ENCODE data around the gene USPL1.

Gene USPL1

DNA sequence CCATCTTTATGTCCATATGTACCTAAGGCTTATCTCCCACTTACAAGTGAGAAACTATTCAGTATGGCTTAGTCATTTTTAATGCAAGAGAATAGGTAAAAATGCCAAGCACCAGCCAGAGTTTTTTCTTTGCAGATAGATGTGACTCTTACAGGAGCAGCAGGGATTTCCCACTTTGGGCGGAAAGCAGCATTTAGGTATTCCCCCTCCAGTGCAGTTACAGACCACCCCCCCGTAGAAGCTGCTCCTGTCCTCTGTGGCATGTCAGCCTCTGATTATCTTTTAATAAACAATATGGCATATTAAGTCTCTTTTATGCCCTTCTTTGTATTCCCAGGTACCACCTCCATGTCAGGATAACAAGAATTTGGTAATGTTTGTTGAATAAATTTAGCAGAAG, 24.7 kb upstream of the USPL1 start:
- Histone ChIP-seq H3K4me1 (ENCODE audit: control insufficient read depth, insufficient read depth, low read depth, low read length) (no peaks in the 10 kb centered on the region), H3K36me3 (ENCODE audit: control insufficient read depth in 1 of 2, insufficient read depth in 2 of 2, low read depth in 1 of 2, low read length in 2 of 2) (no peaks in the 10 kb centered on the region), H2AK5ac (ENCODE audit: low read length, severe bottlenecking) (no peak overlapping the region), H3K23ac (ENCODE audit: low read length in 2 of 2) (no peak overlapping the region), H4K91ac (ENCODE audit: low read length) (no peak overlapping the region), H3K14ac (ENCODE audit: low read length in 2 of 2) (no peak overlapping the region), H2BK15ac (ENCODE audit: low read depth, poor library complexity, severe bottlenecking) (no peak overlapping the region), H3K4ac (ENCODE audit: low read depth in 1 of 2, low read length in 2 of 2) (no peak overlapping the region), H3K9me3 (ENCODE audit: control insufficient read depth, low read length) (no peaks in the 10 kb centered on the region), H3K4me2 (ENCODE audit: low read length, poor library complexity, severe bottlenecking) (no peak overlapping the region), H4K8ac (ENCODE audit: low read length) (no peak overlapping the region), H3K79me1 (replicated peaks; ENCODE audit: low read length, poor library complexity, severe bottlenecking) (peaks cover 12% of the 10 kb centered on the region), H3K4me3 (ENCODE audit: insufficient read depth in 1 of 2, low read depth in 1 of 2, low read length in 2 of 2) (no peak overlapping the region), H3K27me3 (ENCODE audit: control insufficient read depth in 1 of 2, insufficient read depth in 1 of 2, low read length in 2 of 2) (no peaks in the 10 kb centered on the region), H2BK120ac (ENCODE audit: low read depth, low read length) (no peak overlapping the region), H3K18ac (ENCODE audit: low read depth in 1 of 2, low read length in 2 of 2) (no peak overlapping the region), H3K9ac (ENCODE audit: low read length) (no peak overlapping the region), H2AFZ (ENCODE audit: low read depth, low read length) (no peak overlapping the region), H2BK5ac (ENCODE audit: low read depth, low read length, poor library complexity, severe bottlenecking) (no peak overlapping the region), H2BK12ac (ENCODE audit: low read length in 2 of 2) (no peak overlapping the region), H3K27ac (ENCODE audit: low read length, poor library complexity, severe bottlenecking) (no peak overlapping the region)
- no peak for DNase-seq
- 88% methylated on average over 2 of the region's 2 CpGs for WGBS

DNA sequence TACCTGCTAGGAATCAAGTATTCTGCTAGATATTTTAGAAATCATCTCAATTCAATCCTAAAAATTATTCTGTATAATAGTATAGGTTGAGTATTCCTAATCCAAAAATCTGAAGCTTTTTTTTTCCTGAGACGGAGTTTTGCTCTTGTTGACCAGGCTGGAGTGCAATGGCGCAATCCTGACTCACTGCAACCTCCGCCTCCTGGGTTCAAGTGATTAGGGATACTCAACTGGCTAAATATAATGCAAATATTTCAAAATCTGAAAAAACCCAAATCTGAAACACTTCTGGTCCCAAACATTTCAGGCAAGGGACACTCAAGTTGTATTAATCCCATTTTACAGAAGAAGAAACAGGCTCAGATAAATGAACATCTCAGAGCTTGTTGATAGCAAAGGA, 17.2 kb upstream of the USPL1 start:
- Histone ChIP-seq H3K14ac (ENCODE audit: low read length in 2 of 2) (no peak overlapping the region), H2BK15ac (ENCODE audit: low read depth, poor library complexity, severe bottlenecking) (no peak overlapping the region), H2BK5ac (ENCODE audit: low read depth, low read length, poor library complexity, severe bottlenecking) (no peak overlapping the region), H3K27ac (ENCODE audit: low read length, poor library complexity, severe bottlenecking) (no peak overlapping the region), H3K79me1 (replicated peaks; ENCODE audit: low read length, poor library complexity, severe bottlenecking) (peaks cover 13% of the 10 kb centered on the region), H3K4ac (ENCODE audit: low read depth in 1 of 2, low read length in 2 of 2) (no peak overlapping the region), H2AFZ (ENCODE audit: low read depth, low read length) (no peak overlapping the region), H3K9ac (ENCODE audit: low read length) (no peak overlapping the region), H3K4me3 (ENCODE audit: insufficient read depth in 1 of 2, low read depth in 1 of 2, low read length in 2 of 2) (no peak overlapping the region), H3K36me3 (ENCODE audit: control insufficient read depth in 1 of 2, insufficient read depth in 2 of 2, low read depth in 1 of 2, low read length in 2 of 2) (no peaks in the 10 kb centered on the region), H2BK120ac (ENCODE audit: low read depth, low read length) (no peak overlapping the region), H4K91ac (ENCODE audit: low read length) (no peak overlapping the region), H3K4me1 (ENCODE audit: control insufficient read depth, insufficient read depth, low read depth, low read length) (peaks cover 3% of the 10 kb centered on the region), H3K23ac (ENCODE audit: low read length in 2 of 2) (no peak overlapping the region), H2AK5ac (ENCODE audit: low read length, severe bottlenecking) (no peak overlapping the region), H3K18ac (ENCODE audit: low read depth in 1 of 2, low read length in 2 of 2) (no peak overlapping the region), H3K27me3 (ENCODE audit: control insufficient read depth in 1 of 2, insufficient read depth in 1 of 2, low read length in 2 of 2) (no peaks in the 10 kb centered on the region), H3K4me2 (ENCODE audit: low read length, poor library complexity, severe bottlenecking) (no peak overlapping the region), H4K8ac (ENCODE audit: low read length) (no peak overlapping the region), H3K9me3 (ENCODE audit: control insufficient read depth, low read length) (no peaks in the 10 kb centered on the region), H2BK12ac (ENCODE audit: low read length in 2 of 2) (no peak overlapping the region)
- no peak for DNase-seq
- 96% methylated on average over 3 of the region's 3 CpGs for WGBS

- H3K36me3 ChIP-seq (ENCODE audit: control insufficient read depth in 1 of 2, insufficient read depth in 2 of 2, low read depth in 1 of 2, low read length in 2 of 2), result no peaks in the 10 kb centered on the region
- H2BK120ac ChIP-seq (ENCODE audit: low read depth, low read length), result no peak overlapping the region
- peak overlapping the region in 1 of 2 experiments; percentile 67 for H3K4ac ChIP-seq (ENCODE audit: low read depth in 1 of 2, low read length in 2 of 2)
- no peak overlapping the region for H3K23ac ChIP-seq (ENCODE audit: low read length in 2 of 2)
- H3K79me1 ChIP-seq (replicated peaks; ENCODE audit: low read length, poor library complexity, severe bottlenecking), result peaks cover 11% of the 10 kb centered on the region
- H2BK15ac ChIP-seq (ENCODE audit: low read depth, poor library complexity, severe bottlenecking), result no peak overlapping the region
- H2AK5ac ChIP-seq (ENCODE audit: low read length, severe bottlenecking), result no peak overlapping the region
- no peak overlapping the region for H3K27ac ChIP-seq (ENCODE audit: low read length, poor library complexity, severe bottlenecking)
- WGBS, result over 99% methylated on average over 8 of the region's 8 CpGs
- peak overlapping the region in 1 of 2 experiments; percentile 77 for H2BK12ac ChIP-seq (ENCODE audit: low read length in 2 of 2)
- no peak overlapping the region for H3K9ac ChIP-seq (ENCODE audit: low read length)
- peak overlapping the region; percentile 23 to 29 for H3K18ac ChIP-seq (ENCODE audit: low read depth in 1 of 2, low read length in 2 of 2)
- H4K91ac ChIP-seq (ENCODE audit: low read length), result peak overlapping the region; percentile 0
- H3K4me2 ChIP-seq (ENCODE audit: low read length, poor library complexity, severe bottlenecking), result no peak overlapping the region
- H3K4me1 ChIP-seq (ENCODE audit: control insufficient read depth, insufficient read depth, low read depth, low read length), result peaks cover 3% of the 10 kb centered on the region
- no peak overlapping the region for H3K4me3 ChIP-seq (ENCODE audit: insufficient read depth in 1 of 2, low read depth in 1 of 2, low read length in 2 of 2)
- no peaks in the 10 kb centered on the region for H3K9me3 ChIP-seq (ENCODE audit: control insufficient read depth, low read length)
- no peak overlapping the region for H4K8ac ChIP-seq (ENCODE audit: low read length)
- no peak for DNase-seq
- no peaks in the 10 kb centered on the region for H3K27me3 ChIP-seq (ENCODE audit: control insufficient read depth in 1 of 2, insufficient read depth in 1 of 2, low read length in 2 of 2)
- H2AFZ ChIP-seq (ENCODE audit: low read depth, low read length), result peak overlapping the region; percentile 86
- no peak overlapping the region for H2BK5ac ChIP-seq (ENCODE audit: low read depth, low read length, poor library complexity, severe bottlenecking)
- peak overlapping the region in 1 of 2 experiments; percentile 7 for H3K14ac ChIP-seq (ENCODE audit: low read length in 2 of 2)
These were observed 15.9 kb upstream of the USPL1 start for GRCh38 chr13:30601836-30602235.

DNA sequence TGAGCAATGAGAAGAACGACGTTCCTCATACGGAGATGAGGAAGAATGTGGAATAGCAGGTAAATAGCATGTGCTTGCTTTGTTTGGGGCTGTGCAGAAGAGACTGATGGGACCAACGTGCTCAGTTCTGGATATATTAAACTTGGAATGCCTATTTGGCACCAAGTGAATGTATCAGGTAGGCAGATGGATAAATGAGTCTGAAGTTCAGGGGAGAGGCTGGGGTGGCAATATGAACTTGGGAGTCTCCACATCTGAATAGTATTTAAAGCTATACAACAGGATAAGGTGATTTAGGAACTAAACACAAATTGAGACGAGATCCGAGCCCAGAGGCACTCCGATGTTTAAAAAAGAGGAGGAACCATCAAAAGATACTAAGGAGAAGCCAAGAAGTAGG, 12.7 kb upstream of the USPL1 start:
- H2BK120ac ChIP-seq (ENCODE audit: low read depth, low read length), result no peak overlapping the region
- peaks cover 15% of the 10 kb centered on the region for H3K79me1 ChIP-seq (replicated peaks; ENCODE audit: low read length, poor library complexity, severe bottlenecking)
- WGBS, result 97% methylated on average over 7 of the region's 7 CpGs
- no peak overlapping the region for H3K9ac ChIP-seq (ENCODE audit: low read length)
- H4K8ac ChIP-seq (ENCODE audit: low read length), result no peak overlapping the region
- H2BK15ac ChIP-seq (ENCODE audit: low read depth, poor library complexity, severe bottlenecking), result no peak overlapping the region
- H3K4me3 ChIP-seq (ENCODE audit: insufficient read depth in 1 of 2, low read depth in 1 of 2, low read length in 2 of 2), result no peak overlapping the region
- H2AK5ac ChIP-seq (ENCODE audit: low read length, severe bottlenecking), result no peak overlapping the region
- H2BK12ac ChIP-seq (ENCODE audit: low read length in 2 of 2), result no peak overlapping the region
- no peak overlapping the region for H3K4ac ChIP-seq (ENCODE audit: low read depth in 1 of 2, low read length in 2 of 2)
- no peak overlapping the region for H3K27ac ChIP-seq (ENCODE audit: low read length, poor library complexity, severe bottlenecking)
- no peaks in the 10 kb centered on the region for H3K9me3 ChIP-seq (ENCODE audit: control insufficient read depth, low read length)
- no peaks in the 10 kb centered on the region for H3K27me3 ChIP-seq (ENCODE audit: control insufficient read depth in 1 of 2, insufficient read depth in 1 of 2, low read length in 2 of 2)
- H3K4me2 ChIP-seq (ENCODE audit: low read length, poor library complexity, severe bottlenecking), result no peak overlapping the region
- no peak for DNase-seq
- no peak overlapping the region for H3K23ac ChIP-seq (ENCODE audit: low read length in 2 of 2)
- H2AFZ ChIP-seq (ENCODE audit: low read depth, low read length), result no peak overlapping the region
- peaks cover 3% of the 10 kb centered on the region for H3K4me1 ChIP-seq (ENCODE audit: control insufficient read depth, insufficient read depth, low read depth, low read length)
- H3K36me3 ChIP-seq (ENCODE audit: control insufficient read depth in 1 of 2, insufficient read depth in 2 of 2, low read depth in 1 of 2, low read length in 2 of 2), result no peaks in the 10 kb centered on the region
- no peak overlapping the region for H3K14ac ChIP-seq (ENCODE audit: low read length in 2 of 2)
- H2BK5ac ChIP-seq (ENCODE audit: low read depth, low read length, poor library complexity, severe bottlenecking), result no peak overlapping the region
- H4K91ac ChIP-seq (ENCODE audit: low read length), result no peak overlapping the region
- no peak overlapping the region for H3K18ac ChIP-seq (ENCODE audit: low read depth in 1 of 2, low read length in 2 of 2)

Data from mesenchymal stem cell (in vitro differentiated cells and primary cell).